NCI-H2029 (cell line): ENCODE results near the gene FAN1.

Experiments
- DNase-seq: peaks from one replicate; lab custom pipeline; 2025; lab: John Stamatoyannopoulos, UW

FAN1 gene

GRCh38 chr15:30958219-30958618 lies 54.5 kb downstream of the FAN1 start:
- DNase-seq, result no peak

GRCh38 chr15:30962079-30962478 lies 58.4 kb downstream of the FAN1 start:
- DNase-seq, result no peak

GRCh38 chr15:30962659-30963058 lies 58.9 kb downstream of the FAN1 start:
- no peak for DNase-seq

- no peak for DNase-seq
These were observed 60.0 kb downstream of the FAN1 start for GRCh38 chr15:30963681-30964080.

- no peak for DNase-seq
These were observed 66.0 kb downstream of the FAN1 start for GRCh38 chr15:30969724-30970123.

GRCh38 chr15:30973379-30973778 lies 69.7 kb downstream of the FAN1 start:
- no peak for DNase-seq

- no peak for DNase-seq
These were observed 70.4 kb downstream of the FAN1 start for GRCh38 chr15:30974112-30974511.

GRCh38 chr15:30978328-30978727 lies 74.6 kb downstream of the FAN1 start:
- no peak for DNase-seq

GRCh38 chr15:30979457-30979856 lies 75.7 kb downstream of the FAN1 start:
- no peak for DNase-seq

GRCh38 chr15:30984118-30984517 lies 80.4 kb downstream of the FAN1 start:
- DNase-seq, result no peak

- no peak for DNase-seq
These were observed 80.8 kb downstream of the FAN1 start for GRCh38 chr15:30984542-30984941.

- no peak for DNase-seq
These were observed 81.4 kb downstream of the FAN1 start for GRCh38 chr15:30985081-30985531.

- DNase-seq, result no peak
These were observed 86.3 kb downstream of the FAN1 start for GRCh38 chr15:30990036-30990435.

GRCh38 chr15:30990446-30991254 lies 86.9 kb downstream of the FAN1 start:
- DNase-seq, result no peak

GRCh38 chr15:30991255-30992235 lies 87.8 kb downstream of the FAN1 start, which contains the start of gene MTMR10:
TSS of gene MTMR10 (minus strand) at chr15:30991628. CDS start at chr15:30991506, 122 bp downstream.
- DNase-seq, result peak; percentile 22

GRCh38 chr15:30992249-30992864 lies 88.6 kb downstream of the FAN1 start:
- DNase-seq, result no peak
